GM12873 (cell line): ENCODE results near the gene DSTYK.

Source experiments
- CTCF ChIP-seq: IDR thresholded peaks from 2 replicates; pipeline ENCODE4 v1.5.1; 2012; ENCODE audit warnings: low read depth, mild to moderate bottlenecking, moderate library complexity, low read length, control low read depth; ENCODE audit not compliant: insufficient read depth; ENCODE audit errors: missing control alignments

Gene DSTYK

GRCh38 chr1:205239078-205239477, 27.6 kb upstream of the DSTYK start:
- TF ChIP-seq CTCF: no peak

DNA sequence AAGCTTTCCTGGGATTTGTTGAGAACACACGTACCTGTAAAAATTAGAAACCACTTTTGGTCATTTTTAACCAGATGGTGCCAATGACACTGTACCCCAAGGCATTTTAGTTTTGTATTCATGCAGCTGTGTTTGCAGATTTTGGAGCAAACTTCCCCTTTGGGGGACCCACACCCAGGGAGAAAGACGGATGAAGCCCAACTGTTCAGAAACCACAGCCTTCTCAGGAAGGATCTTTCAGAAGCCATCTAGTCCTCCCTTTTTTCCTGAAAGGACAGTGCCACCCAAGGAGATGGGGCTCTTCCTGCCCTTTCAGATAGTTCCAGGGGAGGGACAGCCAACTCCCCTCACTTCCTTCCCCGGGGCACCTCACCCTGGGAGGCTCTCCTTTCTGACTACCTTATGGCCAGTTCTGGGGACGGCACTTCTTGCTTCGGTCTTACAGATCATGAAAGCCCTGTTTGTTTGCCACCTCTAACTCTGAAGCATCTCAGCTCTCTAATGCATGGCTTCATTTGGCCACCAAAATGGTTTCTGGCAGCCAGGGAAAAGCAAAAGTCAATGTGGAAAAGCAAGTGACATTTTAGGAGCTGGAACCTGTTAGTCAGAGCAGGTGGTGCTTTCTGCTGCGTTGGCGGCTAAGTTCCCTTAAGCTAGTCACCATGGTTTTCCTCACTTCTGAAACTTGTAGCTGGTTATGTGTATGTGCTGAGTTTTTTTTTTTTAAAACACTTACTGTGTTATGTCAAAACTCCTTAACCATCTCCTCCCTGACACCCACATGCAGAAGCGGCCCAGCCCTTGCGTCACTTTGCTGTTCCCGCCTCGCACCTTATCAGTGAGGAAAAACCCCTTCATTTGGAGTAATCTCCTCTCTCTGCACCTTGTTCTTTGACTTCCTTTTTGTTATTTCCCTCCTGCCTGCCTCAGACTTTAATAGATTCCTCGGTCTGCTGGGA, 26.3 kb upstream of the DSTYK start:
- no peak for TF ChIP-seq CTCF

DNA sequence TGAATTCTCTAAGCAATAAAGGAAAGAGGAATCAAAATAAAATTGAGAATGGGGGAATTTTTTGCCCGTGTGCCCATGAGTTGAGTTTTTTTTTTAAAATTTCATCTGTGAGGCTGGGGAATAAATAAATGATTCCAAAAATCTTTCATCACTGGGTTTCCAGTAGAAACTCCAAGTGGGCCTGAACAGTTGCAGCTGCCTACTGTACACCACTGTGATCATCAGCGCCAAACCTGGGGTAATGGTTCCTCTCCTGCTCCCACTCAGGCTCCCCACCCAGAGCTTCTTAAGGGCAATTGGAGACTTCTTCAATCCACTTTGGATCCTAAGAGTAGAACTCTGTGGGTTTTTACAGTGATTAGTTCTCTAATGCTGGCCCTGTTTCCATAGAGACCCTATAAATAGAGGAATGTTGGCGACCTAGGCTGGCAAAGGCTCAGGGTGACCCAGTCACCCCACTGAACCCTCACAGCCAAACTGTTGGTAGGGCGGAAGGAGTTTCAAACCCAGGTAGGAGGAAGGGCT, 25.5 kb upstream of the DSTYK start:
- TF ChIP-seq CTCF: no peak

GRCh38 chr1:205236526-205236925, 25.0 kb upstream of the DSTYK start:
- TF ChIP-seq CTCF: no peak

DNA sequence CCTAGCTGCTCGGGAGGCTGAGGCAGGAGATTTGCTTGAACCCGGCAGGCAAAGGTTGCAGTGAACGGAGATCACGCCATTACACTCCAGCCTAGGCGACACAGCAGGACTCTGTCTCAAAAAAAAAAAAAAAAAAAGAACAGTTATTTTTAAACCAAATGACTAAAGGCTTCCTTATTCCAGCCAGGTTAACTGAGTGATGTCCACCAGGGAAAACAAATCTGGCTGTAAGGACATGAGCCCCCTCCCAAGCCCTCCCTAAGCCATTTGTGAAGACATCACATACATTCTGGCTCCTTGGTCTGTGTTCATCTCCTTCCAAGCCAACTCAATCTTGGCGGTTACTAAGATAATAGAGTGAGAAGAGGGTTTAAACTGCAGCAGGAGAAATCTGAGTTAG, 24.4 kb upstream of the DSTYK start:
- TF ChIP-seq CTCF: no peak

- TF ChIP-seq CTCF: no peak
These were observed 21.5 kb upstream of the DSTYK start for GRCh38 chr1:205232945-205233397.

- no peak for TF ChIP-seq CTCF
These were observed 20.8 kb upstream of the DSTYK start for GRCh38 chr1:205232127-205232820.
